HL-60 (cell line): Measurements from ENCODE around the gene OR10AG1.

Experiments
- GABPA ChIP-seq: IDR thresholded peaks from 2 replicates; pipeline ENCODE4 v1.6.1; 2012; ENCODE audit warnings: low read depth
- POLR2AphosphoS5 ChIP-seq: IDR thresholded peaks from 2 replicates; pipeline ENCODE4 v1.6.1; 2012; ENCODE audit warnings: low read depth
- TF ChIP-seq, protein P1 (sequence below): IDR thresholded peaks from one replicate; pipeline ENCODE4 v1.5.1; 2011; ENCODE audit warnings: low read length, control low read depth, inconsistent platforms; ENCODE audit not compliant: insufficient read depth
- TF ChIP-seq, protein P2 (sequence below): IDR thresholded peaks from 2 replicates; pipeline ENCODE4 v1.6.1; 2012; ENCODE audit warnings: low read depth; ENCODE audit not compliant: insufficient replicate concordance

DNA sequence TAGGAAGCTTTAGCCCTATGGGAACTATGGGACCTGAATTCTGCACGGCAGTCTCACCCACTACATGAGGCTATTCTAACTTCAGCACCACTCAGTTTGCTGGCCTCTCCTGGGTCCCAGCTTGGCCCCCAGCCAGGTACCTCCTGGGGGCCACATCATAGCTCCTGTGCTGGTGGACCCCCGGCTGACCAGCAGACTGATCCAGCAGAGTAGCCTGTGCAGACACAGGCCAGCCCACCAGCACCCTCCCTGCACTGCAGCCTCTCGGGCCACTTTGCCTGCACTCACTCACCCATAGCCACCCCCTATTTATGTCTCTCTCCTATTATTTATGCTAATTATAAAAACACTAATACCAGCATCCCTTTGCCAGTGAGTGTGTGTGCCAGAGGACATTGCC, 1.2 kb upstream of the OR10AG1 start:
- TF ChIP-seq, protein P1, sequence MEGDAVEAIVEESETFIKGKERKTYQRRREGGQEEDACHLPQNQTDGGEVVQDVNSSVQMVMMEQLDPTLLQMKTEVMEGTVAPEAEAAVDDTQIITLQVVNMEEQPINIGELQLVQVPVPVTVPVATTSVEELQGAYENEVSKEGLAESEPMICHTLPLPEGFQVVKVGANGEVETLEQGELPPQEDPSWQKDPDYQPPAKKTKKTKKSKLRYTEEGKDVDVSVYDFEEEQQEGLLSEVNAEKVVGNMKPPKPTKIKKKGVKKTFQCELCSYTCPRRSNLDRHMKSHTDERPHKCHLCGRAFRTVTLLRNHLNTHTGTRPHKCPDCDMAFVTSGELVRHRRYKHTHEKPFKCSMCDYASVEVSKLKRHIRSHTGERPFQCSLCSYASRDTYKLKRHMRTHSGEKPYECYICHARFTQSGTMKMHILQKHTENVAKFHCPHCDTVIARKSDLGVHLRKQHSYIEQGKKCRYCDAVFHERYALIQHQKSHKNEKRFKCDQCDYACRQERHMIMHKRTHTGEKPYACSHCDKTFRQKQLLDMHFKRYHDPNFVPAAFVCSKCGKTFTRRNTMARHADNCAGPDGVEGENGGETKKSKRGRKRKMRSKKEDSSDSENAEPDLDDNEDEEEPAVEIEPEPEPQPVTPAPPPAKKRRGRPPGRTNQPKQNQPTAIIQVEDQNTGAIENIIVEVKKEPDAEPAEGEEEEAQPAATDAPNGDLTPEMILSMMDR = no peak
- no peak for TF ChIP-seq POLR2AphosphoS5
- TF ChIP-seq GABPA = no peak
- TF ChIP-seq, protein P2, sequence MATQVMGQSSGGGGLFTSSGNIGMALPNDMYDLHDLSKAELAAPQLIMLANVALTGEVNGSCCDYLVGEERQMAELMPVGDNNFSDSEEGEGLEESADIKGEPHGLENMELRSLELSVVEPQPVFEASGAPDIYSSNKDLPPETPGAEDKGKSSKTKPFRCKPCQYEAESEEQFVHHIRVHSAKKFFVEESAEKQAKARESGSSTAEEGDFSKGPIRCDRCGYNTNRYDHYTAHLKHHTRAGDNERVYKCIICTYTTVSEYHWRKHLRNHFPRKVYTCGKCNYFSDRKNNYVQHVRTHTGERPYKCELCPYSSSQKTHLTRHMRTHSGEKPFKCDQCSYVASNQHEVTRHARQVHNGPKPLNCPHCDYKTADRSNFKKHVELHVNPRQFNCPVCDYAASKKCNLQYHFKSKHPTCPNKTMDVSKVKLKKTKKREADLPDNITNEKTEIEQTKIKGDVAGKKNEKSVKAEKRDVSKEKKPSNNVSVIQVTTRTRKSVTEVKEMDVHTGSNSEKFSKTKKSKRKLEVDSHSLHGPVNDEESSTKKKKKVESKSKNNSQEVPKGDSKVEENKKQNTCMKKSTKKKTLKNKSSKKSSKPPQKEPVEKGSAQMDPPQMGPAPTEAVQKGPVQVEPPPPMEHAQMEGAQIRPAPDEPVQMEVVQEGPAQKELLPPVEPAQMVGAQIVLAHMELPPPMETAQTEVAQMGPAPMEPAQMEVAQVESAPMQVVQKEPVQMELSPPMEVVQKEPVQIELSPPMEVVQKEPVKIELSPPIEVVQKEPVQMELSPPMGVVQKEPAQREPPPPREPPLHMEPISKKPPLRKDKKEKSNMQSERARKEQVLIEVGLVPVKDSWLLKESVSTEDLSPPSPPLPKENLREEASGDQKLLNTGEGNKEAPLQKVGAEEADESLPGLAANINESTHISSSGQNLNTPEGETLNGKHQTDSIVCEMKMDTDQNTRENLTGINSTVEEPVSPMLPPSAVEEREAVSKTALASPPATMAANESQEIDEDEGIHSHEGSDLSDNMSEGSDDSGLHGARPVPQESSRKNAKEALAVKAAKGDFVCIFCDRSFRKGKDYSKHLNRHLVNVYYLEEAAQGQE = no peak
